ENCODE results near the gene WDR87. TPM values are rescaled to one million over a fixed set of nuclear protein-coding genes. Genes with fewer than 3 reads are reported as not detected.
A peak's percentile ranks its signal among the peaks of the same experiment; 100 is the strongest.
"Not testable (repeated sequence)": the region's sequence is repeated elsewhere in the genome, so short reads cannot be mapped to it uniquely, and the experiment has no call there.

Gene WDR87
- total and polyA plus RNA-seq, 10 donors = not detected

GRCh38 chr19:37867831-37868230 is 38.6 kb downstream of the WDR87 start:
- no peak overlapping the region for H3K27ac ChIP-seq
- H3K4me3 ChIP-seq = no peak overlapping the region
- intact Hi-C loops (cut with DNase I; ENCODE audit: low total_unique reads) = no loop called here
- 73 to 83% (median 79%) methylated on average over 2 of the region's 2 CpGs for WGBS, 5 donors
- H3K4me1 ChIP-seq = no peaks in the 10 kb centered on the region
- no peak for DNase-seq
- TF ChIP-seq POLR2A (IDR thresholded peaks at IDR 0.05) (no peak), POLR2AphosphoS5 (IDR thresholded peaks at IDR 0.05) (no peak)
- TF ChIP-seq, protein P1, sequence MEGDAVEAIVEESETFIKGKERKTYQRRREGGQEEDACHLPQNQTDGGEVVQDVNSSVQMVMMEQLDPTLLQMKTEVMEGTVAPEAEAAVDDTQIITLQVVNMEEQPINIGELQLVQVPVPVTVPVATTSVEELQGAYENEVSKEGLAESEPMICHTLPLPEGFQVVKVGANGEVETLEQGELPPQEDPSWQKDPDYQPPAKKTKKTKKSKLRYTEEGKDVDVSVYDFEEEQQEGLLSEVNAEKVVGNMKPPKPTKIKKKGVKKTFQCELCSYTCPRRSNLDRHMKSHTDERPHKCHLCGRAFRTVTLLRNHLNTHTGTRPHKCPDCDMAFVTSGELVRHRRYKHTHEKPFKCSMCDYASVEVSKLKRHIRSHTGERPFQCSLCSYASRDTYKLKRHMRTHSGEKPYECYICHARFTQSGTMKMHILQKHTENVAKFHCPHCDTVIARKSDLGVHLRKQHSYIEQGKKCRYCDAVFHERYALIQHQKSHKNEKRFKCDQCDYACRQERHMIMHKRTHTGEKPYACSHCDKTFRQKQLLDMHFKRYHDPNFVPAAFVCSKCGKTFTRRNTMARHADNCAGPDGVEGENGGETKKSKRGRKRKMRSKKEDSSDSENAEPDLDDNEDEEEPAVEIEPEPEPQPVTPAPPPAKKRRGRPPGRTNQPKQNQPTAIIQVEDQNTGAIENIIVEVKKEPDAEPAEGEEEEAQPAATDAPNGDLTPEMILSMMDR (IDR thresholded peaks at IDR 0.05 in 8 of 11, conservative IDR thresholded peaks at IDR 0.05 in 3 of 11) = no peak
- peaks cover 0 to 7% (median 0%) of the 10 kb centered on the region in 8 donors for H3K9me3 ChIP-seq
- peaks cover 0 to 5% (median 0%) of the 10 kb centered on the region in 7 donors for H3K27me3 ChIP-seq (replicated peaks in 1 of 7)
- no peaks in the 10 kb centered on the region for H3K36me3 ChIP-seq

- H3K36me3 ChIP-seq; H3K9me3 ChIP-seq; intact Hi-C loops (cut with DNase I; ENCODE audit: low total_unique reads); DNase-seq; H3K4me3 ChIP-seq; H3K27ac ChIP-seq; H3K4me1 ChIP-seq; H3K27me3 ChIP-seq (replicated peaks in 1 of 7): not testable (repeated sequence)
- WGBS, 5 donors = 80 to 91% (median 88%) methylated on average over 8 of the region's 9 CpGs
These were observed 40.5 kb downstream of the WDR87 start for GRCh38 chr19:37865930-37866329.

GRCh38 chr19:37864501-37864900 is 41.9 kb downstream of the WDR87 start:
- 86 to 96% (median 92%) methylated on average over 3 of the region's 3 CpGs for WGBS, 5 donors
- Histone ChIP-seq H3K9me3 (peaks cover 0 to 3% (median 0%) of the 10 kb centered on the region in 8 donors), H3K27ac (no peak overlapping the region), H3K36me3 (no peaks in the 10 kb centered on the region), H3K4me1 (no peaks in the 10 kb centered on the region), H3K4me3 (no peak overlapping the region), H3K27me3 (replicated peaks in 1 of 7) (no peaks in the 10 kb centered on the region)
- intact Hi-C loops (cut with DNase I; ENCODE audit: low total_unique reads) = no loop called here
- TF ChIP-seq POLR2AphosphoS5 (IDR thresholded peaks at IDR 0.05) = no peak
- TF ChIP-seq POLR2A (IDR thresholded peaks at IDR 0.05) = no peak
- TF ChIP-seq, protein P1 (IDR thresholded peaks at IDR 0.05 in 8 of 11, conservative IDR thresholded peaks at IDR 0.05 in 3 of 11) = no peak
- no peak for DNase-seq

DNA sequence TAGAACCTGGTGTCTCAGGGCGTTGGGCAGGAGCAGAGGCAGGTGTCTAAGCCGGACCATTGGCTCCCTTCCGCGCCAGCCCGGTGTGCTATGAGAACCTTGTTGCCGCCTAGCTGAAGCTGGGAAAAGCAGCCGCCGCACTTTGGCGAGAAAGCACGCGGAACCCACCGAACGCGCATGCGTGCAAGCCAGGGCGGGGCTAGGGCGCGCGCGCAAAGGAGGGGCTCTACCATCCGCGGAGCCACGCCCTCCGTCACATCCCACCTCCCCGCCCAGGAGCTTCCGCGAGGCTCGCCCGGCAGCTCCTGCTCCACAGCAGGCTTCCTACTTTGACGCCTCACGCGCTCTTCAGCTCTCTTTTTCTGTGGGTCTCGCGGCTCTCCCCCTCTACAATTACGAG is 51.3 kb downstream of the WDR87 start:
- H3K9me3 ChIP-seq = peaks cover 0 to 41% (median 16%) of the 10 kb centered on the region in 8 donors
- intact Hi-C loops (cut with DNase I; ENCODE audit: low total_unique reads) = no loop called here
- no peaks in the 10 kb centered on the region for H3K4me1 ChIP-seq
- no peaks in the 10 kb centered on the region for H3K36me3 ChIP-seq
- DNase-seq = no peak
- WGBS, 5 donors = 15 to 23% (median 18%) methylated on average over 30 to 35 of the region's 35 CpGs
- H3K27me3 ChIP-seq (replicated peaks in 1 of 7) = peaks cover 0 to 32% (median 10%) of the 10 kb centered on the region in 7 donors
- TF ChIP-seq POLR2AphosphoS5 (IDR thresholded peaks at IDR 0.05) (peak in 2 of 3 donors; percentile 19 to 41), POLR2A (IDR thresholded peaks at IDR 0.05) (no peak)
- peak overlapping the region in 1 of 8 donors; percentile 37 for H3K4me3 ChIP-seq
- no peak overlapping the region for H3K27ac ChIP-seq

GRCh38 chr19:37845932-37846331 is 60.5 kb downstream of the WDR87 start:
- Histone ChIP-seq H3K27me3 (replicated peaks in 1 of 7) (no peaks in the 10 kb centered on the region), H3K36me3 (no peaks in the 10 kb centered on the region), H3K27ac (no peak overlapping the region), H3K9me3 (peaks cover 0 to 16% (median 2%) of the 10 kb centered on the region in 8 donors), H3K4me3 (no peak overlapping the region), H3K4me1 (no peaks in the 10 kb centered on the region)
- no peak for TF ChIP-seq POLR2AphosphoS5 (IDR thresholded peaks at IDR 0.05)
- TF ChIP-seq, protein P1 (IDR thresholded peaks at IDR 0.05 in 8 of 11, conservative IDR thresholded peaks at IDR 0.05 in 3 of 11) = no peak
- no peak for TF ChIP-seq POLR2A (IDR thresholded peaks at IDR 0.05)
- no peak for DNase-seq
- intact Hi-C loops (cut with DNase I; ENCODE audit: low total_unique reads) = no loop called here
- 62 to 75% (median 66%) methylated on average over 2 of the region's 2 CpGs for WGBS, 5 donors

Other genes with a start within 250 kb of the WDR87 start
- gene ZNF607, start 186.8 kb downstream of the WDR87 start, total RNA-seq = 10 to 100 TPM in 1 of 7 donors, 1 to 10 TPM in 6; 3.4 to 10.3 (median 7.0) TPM
- 1 to 10 TPM; 2.7 to 3.0 (median 2.8) TPM for gene ZNF607, start 186.8 kb downstream of the WDR87 start, polyA plus RNA-seq
- gene ZNF573, start 127.0 kb downstream of the WDR87 start, total RNA-seq = 10 to 100 TPM in 6 of 7 donors, 1 to 10 TPM in 1; 9.1 to 23.4 (median 20.0) TPM
- gene ZNF573, start 127.0 kb downstream of the WDR87 start, polyA plus RNA-seq = 1 to 10 TPM in 2 of 3 donors, under 1 TPM in 1; 0.50 to 2.0 (median 1.3) TPM
- 10 to 100 TPM; 35.9 to 62.6 (median 45.1) TPM for gene SIPA1L3, start 614 bp upstream of the WDR87 start, total RNA-seq
- 10 to 100 TPM in 1 of 3 donors, 1 to 10 TPM in 2; 5.4 to 13.4 (median 5.4) TPM for gene SIPA1L3, start 614 bp upstream of the WDR87 start, polyA plus RNA-seq

Measured in spleen (tissue), 11 donors.